HG02973 (cell line): ENCODE results near the gene POLR3GL.
"Not testable (repeated sequence)": the region's sequence is repeated elsewhere in the genome, so short reads cannot be mapped to it uniquely, and the experiment has no call there.

Experiments used
- ATAC-seq: cut with Tn5 transposase; IDR thresholded peaks from one replicate; pipeline ENCODE4 v1.9.1; 2021; ENCODE audit warnings: moderate library complexity; ENCODE audit not compliant: unreplicated experiment

Gene POLR3GL

GRCh38 chr1:145964328-145965118 lies at the start of gene POLR3GL, which contains the start of gene ANKRD34A:
TSS of gene POLR3GL (plus strand) at chr1:145964690. CDS start at chr1:145974866, 10,176 bp downstream.
TSS of gene ANKRD34A (minus strand) at chr1:145964575. CDS start at chr1:145961759, 2,816 bp downstream.
- peak; percentile 83 for ATAC-seq

GRCh38 chr1:145916745-145917144 lies 47.7 kb upstream of the POLR3GL start:
- no peak for ATAC-seq

- ATAC-seq, result no peak
Measured at GRCh38 chr1:145917595-145917994, 46.9 kb upstream of the POLR3GL start.

GRCh38 chr1:145918144-145918991 lies 46.1 kb upstream of the POLR3GL start, which contains the start of gene PEX11B:
TSS of gene PEX11B (minus strand) at chr1:145918717. CDS start at chr1:145918688, 29 bp downstream.
- peak; percentile 54 for ATAC-seq

- ATAC-seq, result peak; percentile 68
Measured at GRCh38 chr1:145918992-145919939, 45.2 kb upstream of the POLR3GL start.

GRCh38 chr1:145920297-145920696 lies 44.2 kb upstream of the POLR3GL start:
- ATAC-seq, result not testable (repeated sequence)

GRCh38 chr1:145922266-145922665 lies 42.2 kb upstream of the POLR3GL start:
- ATAC-seq, result no peak

GRCh38 chr1:145926686-145927062 lies 37.8 kb upstream of the POLR3GL start:
- peak; percentile 7 for ATAC-seq

- peak; percentile 89 for ATAC-seq
Measured at GRCh38 chr1:145927063-145927886, 37.2 kb upstream of the POLR3GL start, which contains the start of gene RBM8A. TSS of gene RBM8A (minus strand) at chr1:145927484. CDS start at chr1:145927426, 58 bp downstream.

GRCh38 chr1:145927916-145928643 lies 36.4 kb upstream of the POLR3GL start:
- no peak for ATAC-seq

GRCh38 chr1:145932522-145933009 lies 31.9 kb upstream of the POLR3GL start:
- ATAC-seq, result not testable (repeated sequence)

GRCh38 chr1:145935708-145936107 lies 28.8 kb upstream of the POLR3GL start:
- no peak for ATAC-seq

GRCh38 chr1:145936247-145936646 lies 28.2 kb upstream of the POLR3GL start:
- ATAC-seq, result no peak

GRCh38 chr1:145937436-145937835 lies 27.1 kb upstream of the POLR3GL start:
- ATAC-seq, result no peak

- ATAC-seq, result no peak
Measured at GRCh38 chr1:145942405-145942804, 22.1 kb upstream of the POLR3GL start.

- no peak for ATAC-seq
Measured at GRCh38 chr1:145942871-145943270, 21.6 kb upstream of the POLR3GL start.

GRCh38 chr1:145944532-145944931 lies 20.0 kb upstream of the POLR3GL start:
- ATAC-seq, result no peak

- no peak for ATAC-seq
Measured at GRCh38 chr1:145946477-145946986, 18.0 kb upstream of the POLR3GL start.
